ENCODE measurements around the gene ZBED5.

DNA sequence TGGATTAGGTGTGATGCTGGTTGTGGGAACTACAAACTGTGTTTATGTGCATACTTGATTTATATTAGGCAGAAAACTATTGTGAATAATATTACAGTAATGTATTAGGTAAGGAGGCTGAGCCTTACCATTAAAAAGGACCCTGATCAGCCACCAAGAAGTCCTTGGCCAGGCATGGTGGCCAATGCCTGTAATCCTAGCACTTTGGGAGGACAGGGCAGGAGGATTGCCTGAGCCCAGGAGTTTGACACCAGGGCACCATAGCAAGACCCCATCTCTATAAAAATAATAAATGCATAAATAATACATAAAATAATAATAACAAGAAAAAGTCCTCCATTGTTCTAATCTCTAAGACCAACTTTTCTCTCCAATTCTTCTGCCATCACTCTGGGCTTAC is 3.2 kb upstream of the ZBED5 start:
- TF ChIP-seq, protein P1, sequence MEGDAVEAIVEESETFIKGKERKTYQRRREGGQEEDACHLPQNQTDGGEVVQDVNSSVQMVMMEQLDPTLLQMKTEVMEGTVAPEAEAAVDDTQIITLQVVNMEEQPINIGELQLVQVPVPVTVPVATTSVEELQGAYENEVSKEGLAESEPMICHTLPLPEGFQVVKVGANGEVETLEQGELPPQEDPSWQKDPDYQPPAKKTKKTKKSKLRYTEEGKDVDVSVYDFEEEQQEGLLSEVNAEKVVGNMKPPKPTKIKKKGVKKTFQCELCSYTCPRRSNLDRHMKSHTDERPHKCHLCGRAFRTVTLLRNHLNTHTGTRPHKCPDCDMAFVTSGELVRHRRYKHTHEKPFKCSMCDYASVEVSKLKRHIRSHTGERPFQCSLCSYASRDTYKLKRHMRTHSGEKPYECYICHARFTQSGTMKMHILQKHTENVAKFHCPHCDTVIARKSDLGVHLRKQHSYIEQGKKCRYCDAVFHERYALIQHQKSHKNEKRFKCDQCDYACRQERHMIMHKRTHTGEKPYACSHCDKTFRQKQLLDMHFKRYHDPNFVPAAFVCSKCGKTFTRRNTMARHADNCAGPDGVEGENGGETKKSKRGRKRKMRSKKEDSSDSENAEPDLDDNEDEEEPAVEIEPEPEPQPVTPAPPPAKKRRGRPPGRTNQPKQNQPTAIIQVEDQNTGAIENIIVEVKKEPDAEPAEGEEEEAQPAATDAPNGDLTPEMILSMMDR (IDR thresholded peaks at IDR 0.05): no peak
- TF ChIP-seq EP300 (IDR thresholded peaks at IDR 0.05): no peak
- no peak for TF ChIP-seq POLR2A (IDR thresholded peaks at IDR 0.05)

Data from ovary (tissue), 3 donors.